Hepatocyte (in vitro differentiated cells): ENCODE results near the gene LNX2.

Experiments used
- CTCF ChIP-seq: fragments of 200-600 bp; sonication (generic); IDR thresholded peaks from 2 replicates; pipeline ENCODE4 v1.5.1; 2016; ENCODE audit warnings: antibody characterized with exemption, mild to moderate bottlenecking; ENCODE audit not compliant: poor library complexity
- EZH2 ChIP-seq: fragments of 200-600 bp; sonication (generic); IDR thresholded peaks from 2 replicates; pipeline ENCODE4 v1.6.1; 2016; ENCODE audit warnings: antibody characterized with exemption, mild to moderate bottlenecking, borderline replicate concordance
- EZH2phosphoT487 ChIP-seq: fragments of 200-600 bp; sonication (generic); IDR thresholded peaks from one replicate; pipeline ENCODE4 v1.6.1; 2018; ENCODE audit warnings: antibody characterized with exemption, mild to moderate bottlenecking, low read depth, moderate library complexity; ENCODE audit not compliant: unreplicated experiment, severe bottlenecking

GRCh38 chr13:27583645-27584044 is 36.7 kb downstream of the LNX2 start:
- TF ChIP-seq CTCF (no peak), EZH2 (no peak), EZH2phosphoT487 (no peak)
